ENCODE data around the gene TMEM135.

DNA sequence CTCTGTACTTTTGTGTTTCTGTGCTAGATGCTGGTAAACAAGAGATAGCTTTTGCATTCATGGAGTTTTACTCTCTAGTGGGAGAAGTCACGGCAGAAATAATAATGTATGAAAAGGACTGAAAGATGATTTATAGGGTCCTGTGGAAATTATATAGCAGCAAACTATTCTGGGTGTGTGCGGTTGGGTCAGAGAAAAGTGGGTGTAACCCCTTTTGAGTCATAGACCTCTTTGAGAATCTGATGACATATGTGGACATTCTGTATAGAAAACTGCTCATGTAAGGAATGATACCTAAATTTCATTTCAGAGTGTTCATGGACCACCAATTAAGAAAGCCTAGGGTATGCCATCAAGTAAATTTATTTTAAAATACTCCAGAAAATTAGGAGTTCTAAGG is 54.4 kb downstream of the TMEM135 start:
- TF ChIP-seq CTCF (IDR thresholded peaks at IDR 0.05; ENCODE audit: low read depth, low read length, poor library complexity, severe bottlenecking) (no peak), EZH2phosphoT487 (IDR thresholded peaks at IDR 0.05; ENCODE audit: borderline replicate concordance, low read length) (no peak)
